A673 (cell line): ENCODE results near the gene KDM1A.

ENCODE experiments used
- EZH2 ChIP-seq: fragments of 200-600 bp; sonication (generic); IDR thresholded peaks from 2 replicates; pipeline ENCODE4 v1.6.1; 2017; ENCODE audit warnings: borderline replicate concordance, low read depth, mild to moderate bottlenecking, mixed read lengths, antibody characterized with exemption, low read length; ENCODE audit not compliant: poor library complexity, severe bottlenecking
- TF ChIP-seq, protein P1 (sequence below): fragments of 300-800, 200-600 bp; sonication (generic); conservative IDR thresholded peaks from 2 replicates; pipeline ENCODE4 v1.5.1; 2017; ENCODE audit warnings: low read depth, mild to moderate bottlenecking, antibody characterized with exemption, low read length, moderate library complexity, mixed read lengths

- TF ChIP-seq, protein P1, sequence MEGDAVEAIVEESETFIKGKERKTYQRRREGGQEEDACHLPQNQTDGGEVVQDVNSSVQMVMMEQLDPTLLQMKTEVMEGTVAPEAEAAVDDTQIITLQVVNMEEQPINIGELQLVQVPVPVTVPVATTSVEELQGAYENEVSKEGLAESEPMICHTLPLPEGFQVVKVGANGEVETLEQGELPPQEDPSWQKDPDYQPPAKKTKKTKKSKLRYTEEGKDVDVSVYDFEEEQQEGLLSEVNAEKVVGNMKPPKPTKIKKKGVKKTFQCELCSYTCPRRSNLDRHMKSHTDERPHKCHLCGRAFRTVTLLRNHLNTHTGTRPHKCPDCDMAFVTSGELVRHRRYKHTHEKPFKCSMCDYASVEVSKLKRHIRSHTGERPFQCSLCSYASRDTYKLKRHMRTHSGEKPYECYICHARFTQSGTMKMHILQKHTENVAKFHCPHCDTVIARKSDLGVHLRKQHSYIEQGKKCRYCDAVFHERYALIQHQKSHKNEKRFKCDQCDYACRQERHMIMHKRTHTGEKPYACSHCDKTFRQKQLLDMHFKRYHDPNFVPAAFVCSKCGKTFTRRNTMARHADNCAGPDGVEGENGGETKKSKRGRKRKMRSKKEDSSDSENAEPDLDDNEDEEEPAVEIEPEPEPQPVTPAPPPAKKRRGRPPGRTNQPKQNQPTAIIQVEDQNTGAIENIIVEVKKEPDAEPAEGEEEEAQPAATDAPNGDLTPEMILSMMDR = no peak
- TF ChIP-seq EZH2 = no peak
These were observed 64.6 kb downstream of the KDM1A start for GRCh38 chr1:23083714-23084480.
